GM12878 (cell line): ENCODE data around the gene ZCCHC8. TPM values are rescaled to one million over a fixed set of nuclear protein-coding genes. Genes with fewer than 3 reads are reported as not detected.

ENCODE experiments used
- ATAC-seq: fragments of 200-7000 bp; cut with Tn5 transposase; 3 replicates; pipeline ENCODE4 v1.9.1; 2020; ENCODE audit warnings: mild to moderate bottlenecking, moderate library complexity
- BruUV-seq: library from RNA; stranded (reverse); fragments of 400-500 nt; replicated peaks from 2 replicates; lab custom pipeline; 2021; lab: Mats Ljungman, UMichigan
- CTCF ChIA-PET: fragments of 300-600 bp; sonication (Branson Sonifier 250); formaldehyde crosslinking; extraction: SDS; loops from one replicate; lab custom pipeline; 2021; ENCODE audit warnings: inconsistent platforms; lab: Yijun Ruan, JAX
- POLR2A ChIA-PET: fragments of 350-600 bp; formaldehyde crosslinking; extraction: SDS; loops from one replicate; lab custom pipeline; 2021; ENCODE audit warnings: inconsistent platforms; lab: Charles Lee
- RAD21 ChIA-PET: fragments of 300-600 bp; sonication (Branson Sonifier 250); formaldehyde crosslinking; loops from one replicate; lab custom pipeline; 2023; ENCODE audit warnings: antibody characterized with exemption; ENCODE audit not compliant: unreplicated experiment; lab: Charles Lee
- SMC1A ChIA-PET: fragments of 300-600 bp; sonication (Branson Sonifier 250); formaldehyde crosslinking; loops from one replicate; lab custom pipeline; 2023; ENCODE audit not compliant: unreplicated experiment, uncharacterized antibody; lab: Charles Lee
- DNase-seq: peaks from one replicate; pipeline ENCODE4 v3.0.0-alpha.2; 2011; ENCODE audit warnings: low read depth, low spot score
- FAIRE-seq: peaks from 3 replicates; lab custom pipeline; 2011; peaks lifted over from hg19 to GRCh38; lab: Jason Lieb, UNC
- H2AFZ ChIP-seq: 2 replicates; pipeline ENCODE4 v1.6.0; 2011; ENCODE audit warnings: low read depth, low read length, control low read depth; ENCODE audit not compliant: control insufficient read depth
- H3K27ac ChIP-seq: 2 replicates; pipeline ENCODE4 v1.5.1; 2011; ENCODE audit warnings: control low read depth; ENCODE audit not compliant: control insufficient read depth, insufficient read depth
- H3K27me3 ChIP-seq, 2 experiments: replicated peaks in 1 of 2; 2 replicates each; pipeline versions ENCODE4 v1.6.0 to v1.6.1; 2011; ENCODE audit warnings: low read length in 1 of 2; ENCODE audit not compliant: control insufficient read depth in 2 of 2, insufficient read depth in 2 of 2
- H3K36me3 ChIP-seq, 2 experiments: 2 replicates each; pipeline ENCODE4 v1.5.1; 2011; ENCODE audit warnings: low read length in 1 of 2; ENCODE audit not compliant: control insufficient read depth in 2 of 2, insufficient read depth in 2 of 2
- H3K4me1 ChIP-seq: 2 replicates; pipeline ENCODE4 v1.6.1; 2011; ENCODE audit warnings: mild to moderate bottlenecking, low read length, moderate library complexity, mixed read lengths; ENCODE audit not compliant: control insufficient read depth, insufficient read depth
- H3K4me2 ChIP-seq: 2 replicates; pipeline ENCODE4 v1.6.0; 2011; ENCODE audit warnings: control low read depth; ENCODE audit not compliant: control insufficient read depth, insufficient read depth
- H3K4me3 ChIP-seq: fragments of 200-600 bp; sonication (generic); 2 replicates; pipeline ENCODE4 v1.5.1; 2016
- H3K79me2 ChIP-seq: 2 replicates; pipeline ENCODE4 v1.6.0; 2011; ENCODE audit warnings: low read length; ENCODE audit not compliant: control insufficient read depth, insufficient read depth
- H3K9ac ChIP-seq: 2 replicates; pipeline ENCODE4 v1.8.0; 2011; ENCODE audit warnings: low read length, control low read depth, mixed read lengths; ENCODE audit not compliant: control insufficient read depth, insufficient read depth
- H3K9me3 ChIP-seq: replicated peaks from 3 replicates; pipeline ENCODE4 v1.5.1; 2011; ENCODE audit warnings: mild to moderate bottlenecking, low read length; ENCODE audit not compliant: control insufficient read depth, insufficient read depth
- H4K20me1 ChIP-seq: 2 replicates; pipeline ENCODE4 v1.6.0; 2011; ENCODE audit not compliant: control insufficient read depth, insufficient read depth
- MEF2A ChIP-seq: IDR thresholded peaks from 2 replicates; pipeline ENCODE4 v1.6.1; 2011; ENCODE audit warnings: low read depth, mild to moderate bottlenecking, low read length, moderate library complexity; ENCODE audit not compliant: insufficient read depth
- SUZ12 ChIP-seq: fragments of 200-600 bp; sonication (generic); IDR thresholded peaks from one replicate; pipeline ENCODE4 v1.6.1; 2018; ENCODE audit warnings: antibody characterized with exemption, mild to moderate bottlenecking; ENCODE audit not compliant: unreplicated experiment
- TBL1XR1 ChIP-seq: IDR thresholded peaks from 2 replicates; pipeline ENCODE4 v1.6.1; 2012; ENCODE audit warnings: low read depth, low read length, improper control_type of control experiment
- ZBED1 ChIP-seq: IDR thresholded peaks from 2 replicates; pipeline ENCODE4 v1.6.1; 2016; ENCODE audit warnings: borderline replicate concordance
- ZNF622 ChIP-seq: fragments of 450-650 bp; IDR thresholded peaks from 2 replicates; pipeline ENCODE4 v1.6.1; 2017; ENCODE audit warnings: mild to moderate bottlenecking, inconsistent platforms
- WGBS: methylation state at CpG from one replicate; pipeline ENCODE4 v1.1.6; 2016; ENCODE audit warnings: low lambda C conversion rate; ENCODE audit not compliant: insufficient replicate concordance, insufficient coverage; ENCODE audit errors: missing lambda C conversion rate; 5-methylcytosine and 5-hydroxymethylcytosine counted together
- in situ Hi-C: fragments of 300-500 bp; cut with MboI; formaldehyde crosslinking; loops from 9 replicates; pipeline ENCODE4 v1.14.3; 2018; ENCODE audit warnings: mixed read lengths
- intact Hi-C: fragments of 100-400 bp; cut with micrococcal nuclease; formaldehyde crosslinking; loops from one replicate; pipeline ENCODE4 v1.14.2; 2022; ENCODE audit not compliant: unreplicated experiment
- polyA plus RNA-seq, 11 experiments: library from polyadenylated mRNA; depleted of rRNA in 4 of 11; unstranded in 6 of 11; stranded (reverse) in 5 of 11; fragments of >200 nt; fragmentation: Nextera tagmentation in 4 of 11; fragmentation: Illumina TruSeq in 1 of 11; extraction: Ambion mirVana in 4 of 11; extraction: Trizol in 1 of 11; gene quantifications; 1 replicate in 1 of 11; 2 replicates in 10 of 11; pipeline versions ENCODE4 v1.2.1 to v1.2.3, GENCODE V29; 2011 to 2016; ENCODE audit warnings: inconsistent platforms in 2 of 11, missing spikeins in 2 of 11, low read depth in 1 of 11
- total RNA-seq, 4 experiments: library from RNA; depleted of rRNA in 3 of 4; stranded (reverse); fragments of >200 nt in 3 of 4; fragmentation: Illumina TruSeq in 1 of 4; extraction: Trizol in 1 of 4; gene quantifications; 2 replicates each; pipeline versions ENCODE4 v1.2.1 to v1.2.3, GENCODE V29; 2013 to 2021
- TF ChIP-seq, protein P1 (sequence below): fragments of 450-650 bp; formaldehyde crosslinking; IDR thresholded peaks from 2 replicates; pipeline ENCODE4 v1.4.0; 2022; ENCODE audit warnings: mild to moderate bottlenecking, moderate library complexity
- TF ChIP-seq, protein P2 (sequence below): fragments of 150-350 bp; IDR thresholded peaks from 2 replicates; pipeline ENCODE4 v1.6.1; 2014; ENCODE audit warnings: mild to moderate bottlenecking, low read depth, low read length
- TF ChIP-seq, protein P3 (sequence below): fragments of 450-650 bp; IDR thresholded peaks from 2 replicates; pipeline ENCODE4 v1.6.1; 2017; ENCODE audit warnings: antibody characterized with exemption, mild to moderate bottlenecking, moderate library complexity

The ZCCHC8 gene
- total and polyA plus RNA-seq, 10 of the 15 experiments (the other 5 are each of a cell fraction or from before 2014, with no cell fraction given): 8.8 to 34.8 (median 21.7) TPM

DNA sequence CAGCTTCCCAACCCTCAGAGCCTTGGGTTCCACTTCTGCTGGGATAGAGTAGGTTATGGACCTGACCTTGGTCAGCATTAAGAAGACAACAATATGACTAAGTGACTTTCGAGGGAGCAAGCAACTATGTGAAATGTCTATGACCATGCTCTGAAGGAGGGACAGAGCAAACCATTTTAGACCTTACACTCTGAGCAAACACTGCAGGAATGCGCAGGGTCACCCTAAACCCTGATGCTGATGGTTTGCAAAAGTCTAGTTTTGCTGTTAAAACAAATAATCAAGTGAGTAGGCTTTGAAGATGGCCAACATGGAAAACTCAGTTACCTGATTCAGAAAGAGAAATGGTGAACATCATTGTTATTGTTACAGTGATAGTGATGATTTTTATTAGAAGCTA, 8.7 kb downstream of the ZCCHC8 start (continued):
- TF ChIP-seq, protein P1, sequence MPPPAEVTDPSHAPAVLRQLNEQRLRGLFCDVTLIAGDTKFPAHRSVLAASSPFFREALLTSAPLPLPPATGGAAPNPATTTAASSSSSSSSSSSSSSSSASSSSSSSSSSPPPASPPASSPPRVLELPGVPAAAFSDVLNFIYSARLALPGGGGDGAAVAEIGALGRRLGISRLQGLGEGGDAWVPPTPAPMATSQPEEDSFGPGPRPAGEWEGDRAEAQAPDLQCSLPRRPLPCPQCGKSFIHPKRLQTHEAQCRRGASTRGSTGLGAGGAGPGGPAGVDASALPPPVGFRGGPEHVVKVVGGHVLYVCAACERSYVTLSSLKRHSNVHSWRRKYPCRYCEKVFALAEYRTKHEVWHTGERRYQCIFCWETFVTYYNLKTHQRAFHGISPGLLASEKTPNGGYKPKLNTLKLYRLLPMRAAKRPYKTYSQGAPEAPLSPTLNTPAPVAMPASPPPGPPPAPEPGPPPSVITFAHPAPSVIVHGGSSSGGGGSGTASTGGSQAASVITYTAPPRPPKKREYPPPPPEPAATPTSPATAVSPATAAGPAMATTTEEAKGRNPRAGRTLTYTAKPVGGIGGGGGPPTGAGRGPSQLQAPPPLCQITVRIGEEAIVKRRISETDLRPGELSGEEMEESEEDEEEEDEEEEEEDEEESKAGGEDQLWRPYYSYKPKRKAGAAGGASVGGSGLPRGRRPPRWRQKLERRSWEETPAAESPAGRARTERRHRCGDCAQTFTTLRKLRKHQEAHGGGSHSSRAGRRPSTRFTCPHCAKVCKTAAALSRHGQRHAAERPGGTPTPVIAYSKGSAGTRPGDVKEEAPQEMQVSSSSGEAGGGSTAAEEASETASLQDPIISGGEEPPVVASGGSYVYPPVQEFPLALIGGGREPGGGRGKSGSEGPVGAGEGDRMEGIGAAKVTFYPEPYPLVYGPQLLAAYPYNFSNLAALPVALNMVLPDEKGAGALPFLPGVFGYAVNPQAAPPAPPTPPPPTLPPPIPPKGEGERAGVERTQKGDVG (CRISPR knock-in tag): no peak
- TF ChIP-seq TBL1XR1: no peak
- no peak for TF ChIP-seq ZBED1
- TF ChIP-seq MEF2A: no peak
- no peak for TF ChIP-seq SUZ12
- TF ChIP-seq ZNF622: no peak
- TF ChIP-seq, protein P2, sequence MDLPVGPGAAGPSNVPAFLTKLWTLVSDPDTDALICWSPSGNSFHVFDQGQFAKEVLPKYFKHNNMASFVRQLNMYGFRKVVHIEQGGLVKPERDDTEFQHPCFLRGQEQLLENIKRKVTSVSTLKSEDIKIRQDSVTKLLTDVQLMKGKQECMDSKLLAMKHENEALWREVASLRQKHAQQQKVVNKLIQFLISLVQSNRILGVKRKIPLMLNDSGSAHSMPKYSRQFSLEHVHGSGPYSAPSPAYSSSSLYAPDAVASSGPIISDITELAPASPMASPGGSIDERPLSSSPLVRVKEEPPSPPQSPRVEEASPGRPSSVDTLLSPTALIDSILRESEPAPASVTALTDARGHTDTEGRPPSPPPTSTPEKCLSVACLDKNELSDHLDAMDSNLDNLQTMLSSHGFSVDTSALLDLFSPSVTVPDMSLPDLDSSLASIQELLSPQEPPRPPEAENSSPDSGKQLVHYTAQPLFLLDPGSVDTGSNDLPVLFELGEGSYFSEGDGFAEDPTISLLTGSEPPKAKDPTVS: no peak

DNA sequence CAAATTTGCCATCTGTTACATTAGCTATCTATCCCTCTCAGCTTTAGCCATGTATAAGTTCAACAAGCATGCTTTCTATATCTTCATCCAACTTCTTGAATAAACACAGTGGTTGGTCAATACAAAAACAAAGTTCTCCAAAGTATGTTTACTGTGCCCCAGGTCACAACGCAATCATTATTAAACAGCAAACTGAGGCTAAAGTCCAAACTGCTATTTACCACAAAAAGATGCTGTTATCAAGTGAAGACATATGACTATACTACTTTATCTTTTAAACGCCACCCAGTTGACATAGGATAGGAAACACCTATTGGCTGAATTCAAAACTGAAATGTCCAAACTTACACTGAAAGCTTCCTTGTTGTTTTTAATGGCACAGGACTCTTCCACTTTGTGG, 11.7 kb downstream of the ZCCHC8 start:
- intact Hi-C loops (no loop called here), in situ Hi-C loops (no loop called here)
- FAIRE-seq (no peak), DNase-seq (no peak), ATAC-seq (no peak)
- H3K4me1 ChIP-seq: no peaks in the 10 kb centered on the region
- H2AFZ ChIP-seq: no peak overlapping the region
- SMC1A ChIA-PET: interaction anchor here (1.7 to 3.4 kb wide), 2 partner anchors 10 to 89 kb away, joined by 6 to 16 read pairs; no protein-coding TSS in a partner anchor
- BruUV-seq: TSS peak; percentile 30
- peaks cover 9 to 26% of the 10 kb centered on the region in 2 experiments for H3K36me3 ChIP-seq
- no peaks in the 10 kb centered on the region; the same call in 1 of the 2 replicates for H3K79me2 ChIP-seq
- RAD21 ChIA-PET: interaction anchor here (1.1 kb wide), 1 partner anchor 90 kb away, joined by 5 read pairs; no protein-coding TSS in a partner anchor
- H3K9me3 ChIP-seq: no peaks in the 10 kb centered on the region
- CTCF ChIA-PET: interaction anchor here (0.6 to 2.4 kb wide), 8 partner anchors 9 to 153 kb away, joined by 3 to 6 read pairs (median 4); partner anchors contain the start of gene ZCCHC8
- H3K4me3 ChIP-seq: no peak overlapping the region
- WGBS: 92% methylated on average over 2 of the region's 2 CpGs
- H4K20me1 ChIP-seq: no peaks in the 10 kb centered on the region
- no peaks in the 10 kb centered on the region for H3K27me3 ChIP-seq
- H3K9ac ChIP-seq: no peak overlapping the region
- TF ChIP-seq, protein P3, sequence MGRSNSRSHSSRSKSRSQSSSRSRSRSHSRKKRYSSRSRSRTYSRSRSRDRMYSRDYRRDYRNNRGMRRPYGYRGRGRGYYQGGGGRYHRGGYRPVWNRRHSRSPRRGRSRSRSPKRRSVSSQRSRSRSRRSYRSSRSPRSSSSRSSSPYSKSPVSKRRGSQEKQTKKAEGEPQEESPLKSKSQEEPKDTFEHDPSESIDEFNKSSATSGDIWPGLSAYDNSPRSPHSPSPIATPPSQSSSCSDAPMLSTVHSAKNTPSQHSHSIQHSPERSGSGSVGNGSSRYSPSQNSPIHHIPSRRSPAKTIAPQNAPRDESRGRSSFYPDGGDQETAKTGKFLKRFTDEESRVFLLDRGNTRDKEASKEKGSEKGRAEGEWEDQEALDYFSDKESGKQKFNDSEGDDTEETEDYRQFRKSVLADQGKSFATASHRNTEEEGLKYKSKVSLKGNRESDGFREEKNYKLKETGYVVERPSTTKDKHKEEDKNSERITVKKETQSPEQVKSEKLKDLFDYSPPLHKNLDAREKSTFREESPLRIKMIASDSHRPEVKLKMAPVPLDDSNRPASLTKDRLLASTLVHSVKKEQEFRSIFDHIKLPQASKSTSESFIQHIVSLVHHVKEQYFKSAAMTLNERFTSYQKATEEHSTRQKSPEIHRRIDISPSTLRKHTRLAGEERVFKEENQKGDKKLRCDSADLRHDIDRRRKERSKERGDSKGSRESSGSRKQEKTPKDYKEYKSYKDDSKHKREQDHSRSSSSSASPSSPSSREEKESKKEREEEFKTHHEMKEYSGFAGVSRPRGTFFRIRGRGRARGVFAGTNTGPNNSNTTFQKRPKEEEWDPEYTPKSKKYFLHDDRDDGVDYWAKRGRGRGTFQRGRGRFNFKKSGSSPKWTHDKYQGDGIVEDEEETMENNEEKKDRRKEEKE: no peak
- H3K27ac ChIP-seq: no peak overlapping the region
- H3K4me2 ChIP-seq: no peak overlapping the region
- POLR2A ChIA-PET: interaction anchor here (0.8 to 1.7 kb wide), 3 partner anchors 9 to 84 kb away, joined by 3 to 14 read pairs (median 3); partner anchors contain the start of gene ZCCHC8
